ENCODE data around the gene ALPI. TPM values are rescaled to one million over a fixed set of nuclear protein-coding genes. Genes with fewer than 3 reads are reported as not detected.

Gene ALPI
- total RNA-seq, 1 donor from 2014 or later = not detected

GRCh38 chr2:232458051-232458660 lies 2.2 kb downstream of the ALPI start:
- TF ChIP-seq, protein P1, sequence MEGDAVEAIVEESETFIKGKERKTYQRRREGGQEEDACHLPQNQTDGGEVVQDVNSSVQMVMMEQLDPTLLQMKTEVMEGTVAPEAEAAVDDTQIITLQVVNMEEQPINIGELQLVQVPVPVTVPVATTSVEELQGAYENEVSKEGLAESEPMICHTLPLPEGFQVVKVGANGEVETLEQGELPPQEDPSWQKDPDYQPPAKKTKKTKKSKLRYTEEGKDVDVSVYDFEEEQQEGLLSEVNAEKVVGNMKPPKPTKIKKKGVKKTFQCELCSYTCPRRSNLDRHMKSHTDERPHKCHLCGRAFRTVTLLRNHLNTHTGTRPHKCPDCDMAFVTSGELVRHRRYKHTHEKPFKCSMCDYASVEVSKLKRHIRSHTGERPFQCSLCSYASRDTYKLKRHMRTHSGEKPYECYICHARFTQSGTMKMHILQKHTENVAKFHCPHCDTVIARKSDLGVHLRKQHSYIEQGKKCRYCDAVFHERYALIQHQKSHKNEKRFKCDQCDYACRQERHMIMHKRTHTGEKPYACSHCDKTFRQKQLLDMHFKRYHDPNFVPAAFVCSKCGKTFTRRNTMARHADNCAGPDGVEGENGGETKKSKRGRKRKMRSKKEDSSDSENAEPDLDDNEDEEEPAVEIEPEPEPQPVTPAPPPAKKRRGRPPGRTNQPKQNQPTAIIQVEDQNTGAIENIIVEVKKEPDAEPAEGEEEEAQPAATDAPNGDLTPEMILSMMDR (conservative IDR thresholded peaks at IDR 0.05; ENCODE audit: low read depth, low read length) = no peak
- no peak overlapping the region for H3K4me3 ChIP-seq (ENCODE audit: low read depth, low read length)
- no peak for DNase-seq (ENCODE audit: low read depth)

GRCh38 chr2:232458661-232459418 lies 2.9 kb downstream of the ALPI start:
- H3K4me3 ChIP-seq (ENCODE audit: low read depth, low read length) = no peak overlapping the region
- DNase-seq (ENCODE audit: low read depth) = no peak
- TF ChIP-seq, protein P1 (conservative IDR thresholded peaks at IDR 0.05; ENCODE audit: low read depth, low read length) = no peak

DNA sequence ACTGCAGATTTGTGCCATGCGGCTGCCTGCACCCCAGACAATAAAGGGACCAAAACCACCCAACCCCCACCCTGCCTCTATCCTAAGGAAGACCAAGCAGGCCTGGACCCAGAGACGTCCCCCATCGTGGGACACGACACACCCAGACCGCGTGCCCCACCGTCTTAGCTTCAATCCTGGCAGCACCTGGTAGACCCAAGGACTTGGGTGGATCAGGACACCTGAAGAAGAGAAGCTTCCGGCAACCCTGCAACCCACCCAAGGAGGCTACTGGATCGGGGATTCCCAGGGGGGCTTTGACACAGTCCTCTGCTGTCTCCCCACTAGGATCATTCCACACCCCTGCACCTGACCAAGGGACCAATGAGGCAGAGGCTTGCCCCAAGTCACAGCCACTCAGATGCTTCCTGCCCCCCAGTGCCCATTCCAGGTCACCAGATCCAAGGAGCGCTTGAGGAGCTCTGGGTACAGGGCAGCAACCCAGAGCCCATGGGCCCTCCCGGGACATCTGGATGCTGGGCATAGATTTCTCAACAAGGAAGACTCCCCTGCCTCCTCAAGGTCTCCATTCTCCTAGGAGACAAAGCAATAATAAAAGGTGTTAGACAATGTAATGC lies 3.6 kb downstream of the ALPI start:
- TF ChIP-seq, protein P1 (conservative IDR thresholded peaks at IDR 0.05; ENCODE audit: low read depth, low read length) = no peak
- no peak for DNase-seq (ENCODE audit: low read depth)
- no peak overlapping the region for H3K4me3 ChIP-seq (ENCODE audit: low read depth, low read length)

DNA sequence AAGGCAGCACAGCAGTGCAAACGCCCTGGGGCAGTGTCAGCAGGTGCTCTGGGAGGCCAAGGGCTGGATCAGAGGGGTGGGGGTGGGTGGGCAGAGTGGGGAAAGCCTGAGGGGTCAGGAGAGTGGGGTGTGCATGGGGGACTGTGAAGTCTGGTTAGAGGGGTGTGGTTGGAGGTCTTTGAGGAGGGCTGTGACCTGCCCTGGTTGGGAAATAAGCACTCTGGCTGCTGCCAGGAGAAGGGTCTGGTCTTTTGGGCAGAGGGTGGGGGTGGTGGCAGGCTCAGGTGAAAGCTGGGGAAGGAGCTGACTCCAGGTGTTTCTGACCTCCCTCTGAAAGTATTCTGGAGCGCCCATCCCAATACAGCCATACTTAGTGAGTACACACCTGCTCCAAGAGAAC lies 4.2 kb downstream of the ALPI start:
- no peak overlapping the region for H3K4me3 ChIP-seq (ENCODE audit: low read depth, low read length)
- DNase-seq (ENCODE audit: low read depth) = no peak
- TF ChIP-seq, protein P1 (conservative IDR thresholded peaks at IDR 0.05; ENCODE audit: low read depth, low read length) = no peak

DNA sequence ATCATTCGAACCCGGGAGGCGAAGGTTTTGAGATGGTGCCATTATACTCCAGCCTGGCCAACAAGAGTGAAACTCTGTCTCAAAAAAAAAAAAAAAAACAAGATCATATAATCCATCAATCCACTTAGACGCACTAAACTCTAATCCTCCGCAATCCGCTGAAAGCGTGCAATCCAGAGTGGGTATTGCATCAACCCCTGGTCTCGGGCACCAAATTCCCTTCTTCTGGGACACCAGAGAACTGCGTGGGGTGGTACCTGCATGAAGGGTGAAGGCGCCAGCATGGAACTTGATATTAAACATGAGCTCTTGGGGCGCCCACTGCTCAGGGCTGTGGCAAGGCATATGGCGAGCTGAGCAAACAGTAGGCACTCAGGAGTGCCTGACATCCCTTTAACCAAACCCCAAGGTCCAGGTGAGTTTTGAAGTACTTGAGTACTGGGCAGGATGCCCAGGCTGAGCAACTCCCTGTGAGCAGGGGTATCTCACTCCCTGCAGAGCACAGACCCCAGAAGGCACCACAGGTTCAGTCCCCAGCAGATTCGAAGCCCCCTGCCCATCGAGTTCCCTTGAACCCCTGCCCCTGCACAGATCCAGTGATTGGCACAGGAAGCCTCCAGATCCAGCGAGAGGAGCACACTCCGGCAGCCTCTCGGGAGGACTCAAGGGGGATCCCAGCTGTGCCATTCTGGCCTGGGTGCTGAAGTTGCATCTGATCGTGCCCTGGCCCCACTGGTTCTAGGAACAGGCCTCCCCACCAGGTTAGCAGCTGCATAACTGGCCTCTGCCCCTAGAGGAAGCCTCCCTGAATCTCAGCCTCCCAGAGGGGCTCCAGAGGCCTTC lies 8.0 kb downstream of the ALPI start:
- no peak overlapping the region for H3K4me3 ChIP-seq (ENCODE audit: low read depth, low read length)
- no peak for DNase-seq (ENCODE audit: low read depth)
- TF ChIP-seq, protein P1 (conservative IDR thresholded peaks at IDR 0.05; ENCODE audit: low read depth, low read length) = no peak

DNA sequence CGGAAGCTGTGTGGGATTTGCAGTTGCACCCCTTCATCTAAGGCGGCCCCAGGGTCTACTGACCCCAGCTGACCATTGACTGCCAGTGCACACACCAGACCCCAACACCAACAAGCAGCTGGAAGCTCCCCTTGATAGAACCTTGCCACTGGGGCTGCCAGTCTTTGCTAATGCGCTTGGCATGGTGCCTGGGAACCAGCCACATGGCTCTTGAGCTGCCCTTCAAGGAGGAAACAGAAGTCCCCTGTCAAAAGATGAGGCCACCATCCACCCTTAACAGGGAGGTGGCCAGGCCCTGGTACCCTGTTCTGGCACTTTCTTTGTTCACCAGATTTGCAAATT lies 8.6 kb downstream of the ALPI start:
- no peak overlapping the region for H3K4me3 ChIP-seq (ENCODE audit: low read depth, low read length)
- no peak for DNase-seq (ENCODE audit: low read depth)
- TF ChIP-seq, protein P1 (conservative IDR thresholded peaks at IDR 0.05; ENCODE audit: low read depth, low read length) = no peak
